Measurements from ENCODE around the gene MANBA. TPM values are rescaled to one million over a fixed set of nuclear protein-coding genes. Genes with fewer than 3 reads are reported as not detected.
"Not testable (repeated sequence)": the region's sequence is repeated elsewhere in the genome, so short reads cannot be mapped to it uniquely, and the experiment has no call there.

Gene MANBA
- total RNA-seq, 4 donors from 2014 or later: 26.2 to 31.0 (median 27.7) TPM

GRCh38 chr4:102715057-102715456 lies 45.7 kb downstream of the MANBA start:
- ATAC-seq: no peak
- Histone ChIP-seq H3K9me3 (no peaks in the 10 kb centered on the region), H3K4me1 (no peaks in the 10 kb centered on the region), H3K27ac (no peak overlapping the region), H3K27me3 (no peaks in the 10 kb centered on the region), H3K4me3 (no peak overlapping the region), H3K36me3 (peaks cover 0 to 39% of the 10 kb centered on the region in 2 donors)
- TF ChIP-seq EP300 (IDR thresholded peaks at IDR 0.05) (no peak), CTCF (IDR thresholded peaks at IDR 0.05) (no peak), POLR2A (IDR thresholded peaks at IDR 0.05) (no peak), POLR2AphosphoS5 (IDR thresholded peaks at IDR 0.05) (no peak)
- 83 to 88% methylated on average over 1 of the region's 1 CpG for WGBS, 2 donors (ENCODE audit: low coverage in 1 of 2)

GRCh38 chr4:102713774-102714173 lies 47.0 kb downstream of the MANBA start:
- not testable (repeated sequence) for H3K27ac ChIP-seq, H3K27me3 ChIP-seq, ATAC-seq, H3K4me1 ChIP-seq, H3K4me3 ChIP-seq, H3K9me3 ChIP-seq
- H3K36me3 ChIP-seq: peaks cover 0 to 31% of the 10 kb centered on the region in 2 donors
- 78 to 94% methylated on average over 1 to 3 of the region's 3 CpGs for WGBS, 2 donors (ENCODE audit: low coverage in 1 of 2)

- Histone ChIP-seq H3K9me3 (no peaks in the 10 kb centered on the region), H3K4me1 (no peaks in the 10 kb centered on the region), H3K27me3 (no peaks in the 10 kb centered on the region), H3K36me3 (peaks cover 0 to 26% of the 10 kb centered on the region in 2 donors), H3K4me3 (no peak overlapping the region), H3K27ac (no peak overlapping the region)
- TF ChIP-seq EP300 (IDR thresholded peaks at IDR 0.05) (no peak), CTCF (IDR thresholded peaks at IDR 0.05) (no peak), POLR2A (IDR thresholded peaks at IDR 0.05) (no peak), POLR2AphosphoS5 (IDR thresholded peaks at IDR 0.05) (no peak)
- no peak for ATAC-seq
- 45 to 51% methylated on average over 2 to 3 of the region's 3 CpGs for WGBS, 2 donors (ENCODE audit: low coverage in 1 of 2)
These were observed 47.7 kb downstream of the MANBA start for GRCh38 chr4:102713096-102713495.

- peaks cover 0 to 6% (median 0%) of the 10 kb centered on the region in 3 donors for H3K9me3 ChIP-seq
- H3K27me3 ChIP-seq: no peaks in the 10 kb centered on the region
- H3K4me1 ChIP-seq: no peaks in the 10 kb centered on the region
- H3K36me3 ChIP-seq: peaks cover 0 to 26% of the 10 kb centered on the region in 2 donors
- ATAC-seq: no peak
- no peak for TF ChIP-seq POLR2A (IDR thresholded peaks at IDR 0.05)
- no peak for TF ChIP-seq POLR2AphosphoS5 (IDR thresholded peaks at IDR 0.05)
- TF ChIP-seq CTCF (IDR thresholded peaks at IDR 0.05): no peak
- no peak for TF ChIP-seq EP300 (IDR thresholded peaks at IDR 0.05)
- no peak overlapping the region for H3K4me3 ChIP-seq
- H3K27ac ChIP-seq: no peak overlapping the region
- WGBS, 2 donors (ENCODE audit: low coverage in 1 of 2): 73 to 96% methylated on average over 3 of the region's 3 CpGs
These were observed 49.8 kb downstream of the MANBA start for GRCh38 chr4:102710986-102711385.

- WGBS, 2 donors (ENCODE audit: low coverage in 1 of 2): 90 to 100% methylated on average over 1 of the region's 1 CpG
These were observed 51.7 kb downstream of the MANBA start for GRCh38 chr4:102709060-102709459.

GRCh38 chr4:102707150-102707549 lies 53.6 kb downstream of the MANBA start:
- 71% methylated on average over 1 of the region's 1 CpG; no CpG with 5 or more reads in 1 of the 2 donors for WGBS, 2 donors (ENCODE audit: low coverage in 1 of 2)
- Histone ChIP-seq H3K4me1 (no peaks in the 10 kb centered on the region), H3K27me3 (no peaks in the 10 kb centered on the region), H3K36me3 (peaks cover 0 to 16% of the 10 kb centered on the region in 2 donors), H3K9me3 (peaks cover 0 to 6% (median 0%) of the 10 kb centered on the region in 3 donors), H3K27ac (no peak overlapping the region), H3K4me3 (no peak overlapping the region)
- no peak for ATAC-seq
- TF ChIP-seq EP300 (IDR thresholded peaks at IDR 0.05): no peak
- TF ChIP-seq POLR2A (IDR thresholded peaks at IDR 0.05): no peak
- TF ChIP-seq CTCF (IDR thresholded peaks at IDR 0.05): no peak
- no peak for TF ChIP-seq POLR2AphosphoS5 (IDR thresholded peaks at IDR 0.05)

More at GRCh38 chr4:102709060-102709459, 51.7 kb downstream of the MANBA start:
- ATAC-seq, H3K27ac ChIP-seq, H3K9me3 ChIP-seq, H3K4me3 ChIP-seq, H3K27me3 ChIP-seq, H3K4me1 ChIP-seq: not testable (repeated sequence)
- peaks cover 0 to 34% of the 10 kb centered on the region in 2 donors for H3K36me3 ChIP-seq

All from gastroesophageal sphincter (tissue), 4 donors.